ENCODE data around the gene SPOCK1.

The SPOCK1 gene

DNA sequence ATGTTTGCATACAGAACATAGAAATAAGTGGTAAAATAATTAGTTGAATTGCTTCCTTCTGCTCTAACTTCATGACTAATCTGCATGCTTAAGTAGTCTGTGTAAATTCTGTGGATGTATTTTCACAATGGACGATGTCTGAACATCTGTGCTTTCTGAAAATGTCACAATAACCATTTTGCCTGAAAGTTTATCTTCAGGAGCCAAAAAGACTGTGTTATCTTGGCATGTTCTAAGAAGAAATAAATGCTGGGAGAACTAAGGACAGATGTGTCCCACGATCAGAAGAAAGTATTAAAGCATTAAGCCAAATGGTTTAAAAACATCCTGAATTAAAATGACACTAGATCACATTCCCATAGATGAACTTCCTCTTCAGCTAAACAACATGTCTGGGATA lies 397.6 kb downstream of the SPOCK1 start:
- H3K27ac Mint-ChIP-seq, result no peak overlapping the region
- no peaks in the 10 kb centered on the region for H3K4me1 Mint-ChIP-seq (ENCODE audit: low read depth)
- no peak overlapping the region for H3K4me3 Mint-ChIP-seq
- no peaks in the 10 kb centered on the region for H3K36me3 Mint-ChIP-seq
- no peaks in the 10 kb centered on the region for H3K27me3 Mint-ChIP-seq
- H3K9me3 Mint-ChIP-seq (ENCODE audit: low read depth), result no peaks in the 10 kb centered on the region

DNA sequence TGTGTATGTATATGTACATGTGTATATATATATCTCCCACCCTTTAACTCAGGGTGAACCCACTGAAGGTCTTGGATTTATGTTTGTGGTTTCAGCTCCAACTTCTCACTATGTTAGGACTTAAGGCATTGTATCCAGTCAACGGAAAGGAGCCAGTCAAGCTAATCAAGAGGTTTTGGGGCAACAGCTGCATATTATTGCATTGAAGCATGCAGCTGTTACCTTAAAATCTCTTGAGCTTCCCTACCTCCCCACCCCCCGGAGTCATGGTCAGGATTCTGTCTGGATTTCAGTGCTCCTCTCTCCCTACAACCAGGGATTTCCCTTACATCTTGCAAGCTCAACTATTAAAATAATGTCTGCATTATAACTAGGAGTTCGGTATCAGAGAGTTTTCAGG lies 399.5 kb downstream of the SPOCK1 start:
- Mint-ChIP-seq H3K27me3 (no peaks in the 10 kb centered on the region), H3K9me3 (ENCODE audit: low read depth) (no peaks in the 10 kb centered on the region), H3K4me1 (ENCODE audit: low read depth) (no peaks in the 10 kb centered on the region), H3K27ac (no peak overlapping the region), H3K36me3 (no peaks in the 10 kb centered on the region), H3K4me3 (no peak overlapping the region)

DNA sequence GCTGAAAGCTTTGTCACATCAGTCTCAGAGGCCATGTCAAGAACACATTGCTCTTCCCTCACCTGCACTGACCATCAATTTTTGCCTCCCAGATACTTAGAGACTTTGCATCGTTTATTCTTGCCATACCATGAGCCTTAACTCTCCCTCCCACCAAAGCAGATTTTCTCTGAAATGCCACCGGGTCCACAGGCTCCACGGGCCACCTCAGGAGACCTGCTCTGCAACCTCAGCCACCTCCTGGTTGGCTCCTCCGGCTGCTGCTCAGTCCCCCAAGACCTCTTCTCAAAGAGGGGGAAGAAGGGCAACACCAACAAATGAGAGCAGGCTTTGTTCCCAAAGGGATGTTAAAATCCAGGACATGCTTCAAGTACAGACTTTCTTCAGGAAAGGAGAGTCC lies 400.5 kb downstream of the SPOCK1 start:
- no peak overlapping the region for H3K4me3 Mint-ChIP-seq
- no peaks in the 10 kb centered on the region for H3K36me3 Mint-ChIP-seq
- H3K9me3 Mint-ChIP-seq (ENCODE audit: low read depth), result no peaks in the 10 kb centered on the region
- H3K27ac Mint-ChIP-seq, result no peak overlapping the region
- H3K4me1 Mint-ChIP-seq (ENCODE audit: low read depth), result no peaks in the 10 kb centered on the region
- no peaks in the 10 kb centered on the region for H3K27me3 Mint-ChIP-seq

DNA sequence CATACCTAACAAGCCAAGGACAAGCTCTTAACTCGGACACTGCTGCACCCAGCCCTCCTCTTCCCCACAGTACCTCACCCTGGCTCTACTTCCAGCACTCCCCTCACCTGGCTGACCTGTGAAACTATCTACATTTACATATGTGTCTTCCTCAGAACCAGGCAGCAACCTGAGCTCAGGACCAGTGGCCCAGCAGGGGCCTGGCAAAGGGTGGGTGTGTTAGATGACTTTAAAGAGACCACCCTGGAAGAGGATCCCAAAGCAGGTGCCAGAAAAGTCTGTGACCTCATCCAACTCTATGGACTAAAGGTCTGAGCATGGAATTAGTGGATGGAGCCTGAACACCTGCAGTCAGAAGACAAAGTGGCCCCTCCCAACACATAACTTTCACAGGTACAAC lies 400.9 kb downstream of the SPOCK1 start:
- no peaks in the 10 kb centered on the region for H3K36me3 Mint-ChIP-seq
- H3K27me3 Mint-ChIP-seq, result no peaks in the 10 kb centered on the region
- H3K4me3 Mint-ChIP-seq, result no peak overlapping the region
- H3K9me3 Mint-ChIP-seq (ENCODE audit: low read depth), result no peaks in the 10 kb centered on the region
- no peak overlapping the region for H3K27ac Mint-ChIP-seq
- no peaks in the 10 kb centered on the region for H3K4me1 Mint-ChIP-seq (ENCODE audit: low read depth)

DNA sequence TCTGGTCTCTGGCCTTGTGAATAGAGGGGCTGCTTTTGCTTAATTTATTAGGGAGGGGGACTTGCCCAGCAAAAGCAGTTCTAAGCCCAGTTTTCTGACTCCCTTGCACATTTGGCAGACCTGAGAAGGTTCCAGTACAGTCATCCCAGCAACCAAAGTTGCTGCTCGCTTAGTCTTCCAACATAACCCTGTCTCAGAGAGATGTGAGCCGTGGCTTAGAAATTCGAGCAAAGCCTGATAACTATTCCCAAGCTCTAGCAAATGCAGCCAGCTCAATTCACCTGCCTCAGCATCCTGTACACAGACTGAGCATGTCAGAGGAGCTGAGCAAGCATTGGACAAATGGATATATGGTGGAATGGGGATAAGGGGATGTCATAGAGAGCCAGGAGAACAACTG lies 401.9 kb downstream of the SPOCK1 start:
- Mint-ChIP-seq H3K27me3 (no peaks in the 10 kb centered on the region), H3K27ac (no peak overlapping the region), H3K9me3 (ENCODE audit: low read depth) (no peaks in the 10 kb centered on the region), H3K4me3 (no peak overlapping the region), H3K4me1 (ENCODE audit: low read depth) (no peaks in the 10 kb centered on the region), H3K36me3 (no peaks in the 10 kb centered on the region)

- Mint-ChIP-seq H3K27ac (no peak overlapping the region), H3K27me3 (peaks cover 3% of the 10 kb centered on the region), H3K4me3 (no peak overlapping the region), H3K36me3 (no peaks in the 10 kb centered on the region), H3K9me3 (ENCODE audit: low read depth) (no peaks in the 10 kb centered on the region), H3K4me1 (ENCODE audit: low read depth) (no peaks in the 10 kb centered on the region)
These were observed 402.7 kb downstream of the SPOCK1 start for GRCh38 chr5:137096149-137097103.

DNA sequence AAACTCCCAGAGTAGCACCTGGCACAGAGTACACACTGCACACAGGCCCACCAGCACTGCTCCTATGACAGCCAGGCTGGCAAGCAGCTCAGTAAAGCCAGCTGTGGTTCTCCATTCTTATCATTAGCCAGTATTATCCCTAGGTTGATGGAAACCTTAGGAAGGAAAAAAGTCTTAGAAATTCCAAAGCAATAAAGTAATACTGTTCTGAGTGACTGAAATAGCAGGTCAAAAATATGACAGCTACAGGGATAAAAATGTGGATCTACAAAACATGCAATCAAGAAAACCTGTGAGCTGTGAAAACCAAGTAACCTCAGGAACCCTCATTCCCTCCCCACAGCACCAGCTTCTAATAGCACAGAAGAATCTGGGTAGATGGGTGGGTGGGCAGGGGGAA lies 403.5 kb downstream of the SPOCK1 start:
- no peaks in the 10 kb centered on the region for H3K36me3 Mint-ChIP-seq
- H3K27ac Mint-ChIP-seq, result no peak overlapping the region
- peaks cover 3% of the 10 kb centered on the region for H3K27me3 Mint-ChIP-seq
- H3K9me3 Mint-ChIP-seq (ENCODE audit: low read depth), result no peaks in the 10 kb centered on the region
- H3K4me3 Mint-ChIP-seq, result no peak overlapping the region
- no peaks in the 10 kb centered on the region for H3K4me1 Mint-ChIP-seq (ENCODE audit: low read depth)

DNA sequence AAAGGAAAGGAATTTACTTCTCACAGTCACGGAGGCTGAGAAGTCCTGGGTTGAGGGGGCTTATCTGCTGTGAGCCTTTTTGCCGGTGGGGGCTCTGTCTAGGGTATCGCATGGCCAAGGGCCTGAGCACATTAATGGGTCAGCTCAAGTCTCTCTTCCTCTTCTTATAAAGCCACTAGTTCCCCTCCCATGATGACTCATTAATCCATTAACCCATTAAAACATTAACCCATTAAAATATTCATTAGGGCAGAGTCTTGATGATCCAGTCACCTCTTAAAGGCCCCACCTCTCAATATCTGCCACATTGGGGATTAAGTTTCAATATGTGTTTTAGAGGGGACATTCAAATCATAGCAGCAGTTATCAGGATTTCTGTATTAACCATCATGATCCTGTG lies 406.3 kb downstream of the SPOCK1 start:
- Mint-ChIP-seq H3K9me3 (ENCODE audit: low read depth) (no peaks in the 10 kb centered on the region), H3K27me3 (peaks cover 5% of the 10 kb centered on the region), H3K4me1 (ENCODE audit: low read depth) (no peaks in the 10 kb centered on the region), H3K27ac (no peak overlapping the region), H3K36me3 (no peaks in the 10 kb centered on the region), H3K4me3 (no peak overlapping the region)

- Mint-ChIP-seq H3K9me3 (ENCODE audit: low read depth) (no peaks in the 10 kb centered on the region), H3K27ac (no peak overlapping the region), H3K36me3 (no peaks in the 10 kb centered on the region), H3K4me3 (no peak overlapping the region), H3K4me1 (ENCODE audit: low read depth) (no peaks in the 10 kb centered on the region), H3K27me3 (peaks cover 5% of the 10 kb centered on the region)
These were observed 407.7 kb downstream of the SPOCK1 start for GRCh38 chr5:137091472-137091871.

GRCh38 chr5:137090721-137091120 lies 408.4 kb downstream of the SPOCK1 start:
- no peaks in the 10 kb centered on the region for H3K9me3 Mint-ChIP-seq (ENCODE audit: low read depth)
- H3K4me1 Mint-ChIP-seq (ENCODE audit: low read depth), result no peaks in the 10 kb centered on the region
- H3K27ac Mint-ChIP-seq, result no peak overlapping the region
- H3K4me3 Mint-ChIP-seq, result no peak overlapping the region
- H3K27me3 Mint-ChIP-seq, result peaks cover 5% of the 10 kb centered on the region
- H3K36me3 Mint-ChIP-seq, result no peaks in the 10 kb centered on the region

- H3K27me3 Mint-ChIP-seq, result peaks cover 5% of the 10 kb centered on the region
- H3K36me3 Mint-ChIP-seq, result no peaks in the 10 kb centered on the region
- no peaks in the 10 kb centered on the region for H3K9me3 Mint-ChIP-seq (ENCODE audit: low read depth)
- no peak overlapping the region for H3K4me3 Mint-ChIP-seq
- no peak overlapping the region for H3K27ac Mint-ChIP-seq
- H3K4me1 Mint-ChIP-seq (ENCODE audit: low read depth), result no peaks in the 10 kb centered on the region
These were observed 409.0 kb downstream of the SPOCK1 start for GRCh38 chr5:137090151-137090550.

DNA sequence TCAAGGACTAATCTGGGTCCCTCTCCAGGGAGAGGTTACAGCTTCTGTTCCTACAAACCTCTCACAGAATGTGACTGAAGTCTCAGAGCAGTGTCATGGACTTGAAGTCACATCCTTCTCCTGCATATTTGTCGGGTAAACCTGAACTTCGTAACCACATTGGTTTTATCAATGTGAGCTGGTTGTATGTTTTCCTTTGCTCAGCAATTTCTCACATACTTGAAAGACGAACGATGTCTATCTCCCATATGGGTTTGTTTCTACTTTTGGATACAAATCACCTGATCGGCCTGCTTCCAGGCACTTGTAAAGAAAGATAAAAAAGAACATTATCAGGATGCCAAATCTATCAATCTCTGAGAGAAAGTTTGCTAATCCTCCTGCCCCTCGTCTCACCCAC lies 411.0 kb downstream of the SPOCK1 start:
- no peak overlapping the region for H3K27ac Mint-ChIP-seq
- H3K4me1 Mint-ChIP-seq (ENCODE audit: low read depth), result no peaks in the 10 kb centered on the region
- H3K4me3 Mint-ChIP-seq, result no peak overlapping the region
- no peaks in the 10 kb centered on the region for H3K36me3 Mint-ChIP-seq
- H3K27me3 Mint-ChIP-seq, result peaks cover 5% of the 10 kb centered on the region
- H3K9me3 Mint-ChIP-seq (ENCODE audit: low read depth), result no peaks in the 10 kb centered on the region

DNA sequence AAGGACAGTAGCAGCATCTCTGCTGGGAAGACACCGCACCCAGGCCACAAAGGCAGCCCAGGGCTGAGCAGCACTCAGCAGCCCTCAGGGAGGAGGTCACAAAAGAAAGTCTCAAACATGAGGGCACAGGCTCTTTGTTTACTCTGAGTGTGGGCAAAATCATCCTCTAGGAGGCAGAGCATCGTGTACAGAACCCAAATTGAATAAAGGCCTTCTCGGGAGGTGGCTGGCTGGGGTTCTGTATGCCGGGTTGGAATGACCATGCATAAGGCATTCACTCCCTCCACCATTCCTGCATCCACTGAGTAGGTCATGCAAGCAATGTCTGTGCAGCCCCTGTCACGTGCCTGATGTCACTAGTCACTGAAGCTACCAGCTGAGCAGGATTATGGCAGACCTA lies 412.8 kb downstream of the SPOCK1 start:
- Mint-ChIP-seq H3K4me1 (ENCODE audit: low read depth) (no peaks in the 10 kb centered on the region), H3K9me3 (ENCODE audit: low read depth) (no peaks in the 10 kb centered on the region), H3K36me3 (no peaks in the 10 kb centered on the region), H3K27me3 (peaks cover 2% of the 10 kb centered on the region), H3K27ac (no peak overlapping the region), H3K4me3 (no peak overlapping the region)

- H3K4me3 Mint-ChIP-seq, result no peak overlapping the region
- H3K27ac Mint-ChIP-seq, result no peak overlapping the region
- H3K27me3 Mint-ChIP-seq, result peaks cover 2% of the 10 kb centered on the region
- H3K4me1 Mint-ChIP-seq (ENCODE audit: low read depth), result no peaks in the 10 kb centered on the region
- no peaks in the 10 kb centered on the region for H3K9me3 Mint-ChIP-seq (ENCODE audit: low read depth)
- no peaks in the 10 kb centered on the region for H3K36me3 Mint-ChIP-seq
These were observed 413.9 kb downstream of the SPOCK1 start for GRCh38 chr5:137085206-137085605.

DNA sequence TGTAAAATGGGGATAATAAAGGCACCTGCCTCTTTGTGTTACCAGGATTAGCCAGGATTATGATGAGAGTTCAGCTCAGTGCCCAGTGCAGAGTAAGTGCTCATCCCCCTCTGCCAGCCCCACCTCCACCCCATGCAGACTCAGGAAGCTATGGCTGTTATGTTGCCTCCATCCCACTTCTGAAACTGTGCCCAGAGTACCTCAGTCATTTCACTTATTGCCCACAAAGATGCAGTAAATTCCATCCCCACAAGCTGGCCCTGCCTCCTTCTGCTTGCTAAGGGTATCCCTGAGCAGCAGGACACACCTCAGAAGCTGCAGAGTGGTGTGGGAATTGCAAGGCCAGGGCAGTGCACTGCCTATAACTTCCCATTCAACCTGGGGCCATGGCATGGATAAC lies 415.1 kb downstream of the SPOCK1 start:
- no peaks in the 10 kb centered on the region for H3K9me3 Mint-ChIP-seq (ENCODE audit: low read depth)
- no peak overlapping the region for H3K27ac Mint-ChIP-seq
- peaks cover 2% of the 10 kb centered on the region for H3K27me3 Mint-ChIP-seq
- no peaks in the 10 kb centered on the region for H3K36me3 Mint-ChIP-seq
- H3K4me1 Mint-ChIP-seq (ENCODE audit: low read depth), result no peaks in the 10 kb centered on the region
- no peak overlapping the region for H3K4me3 Mint-ChIP-seq

DNA sequence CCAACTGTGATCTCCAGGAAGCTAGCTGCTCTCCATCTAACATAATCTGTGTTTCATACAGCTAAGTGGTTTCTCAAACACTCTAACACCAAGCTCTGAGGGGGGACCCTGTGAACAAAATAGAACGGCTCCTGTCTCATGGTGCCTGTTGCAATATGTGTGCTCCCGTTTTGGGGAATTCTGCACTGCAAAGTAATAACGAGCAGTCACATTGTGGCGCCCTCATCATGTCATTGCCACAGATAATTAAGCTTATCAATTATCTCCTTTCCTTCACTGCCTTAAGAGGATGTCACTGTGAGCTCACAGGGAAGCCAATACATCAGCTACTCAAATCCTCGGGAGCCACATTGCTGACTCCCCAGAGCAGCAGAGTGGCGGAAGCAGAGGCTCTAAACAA lies 416.2 kb downstream of the SPOCK1 start:
- H3K27me3 Mint-ChIP-seq, result peaks cover 3% of the 10 kb centered on the region
- no peaks in the 10 kb centered on the region for H3K4me1 Mint-ChIP-seq (ENCODE audit: low read depth)
- no peak overlapping the region for H3K4me3 Mint-ChIP-seq

More for the DNA sequence above, 416.2 kb downstream of the SPOCK1 start:
- Mint-ChIP-seq H3K27ac (no peak overlapping the region), H3K36me3 (no peaks in the 10 kb centered on the region), H3K9me3 (ENCODE audit: low read depth) (no peaks in the 10 kb centered on the region)
